C4-2B (cell line): ENCODE results near the gene DEAF1.

Experiments
- ZFX ChIP-seq: fragments of 450-650 bp; IDR thresholded peaks from 2 replicates; pipeline ENCODE4 v1.6.1; 2017
- TF ChIP-seq, protein P1 (sequence below): fragments of 450-650 bp; conservative IDR thresholded peaks from 2 replicates; pipeline ENCODE4 v1.5.1; 2017; ENCODE audit warnings: mild to moderate bottlenecking

DNA sequence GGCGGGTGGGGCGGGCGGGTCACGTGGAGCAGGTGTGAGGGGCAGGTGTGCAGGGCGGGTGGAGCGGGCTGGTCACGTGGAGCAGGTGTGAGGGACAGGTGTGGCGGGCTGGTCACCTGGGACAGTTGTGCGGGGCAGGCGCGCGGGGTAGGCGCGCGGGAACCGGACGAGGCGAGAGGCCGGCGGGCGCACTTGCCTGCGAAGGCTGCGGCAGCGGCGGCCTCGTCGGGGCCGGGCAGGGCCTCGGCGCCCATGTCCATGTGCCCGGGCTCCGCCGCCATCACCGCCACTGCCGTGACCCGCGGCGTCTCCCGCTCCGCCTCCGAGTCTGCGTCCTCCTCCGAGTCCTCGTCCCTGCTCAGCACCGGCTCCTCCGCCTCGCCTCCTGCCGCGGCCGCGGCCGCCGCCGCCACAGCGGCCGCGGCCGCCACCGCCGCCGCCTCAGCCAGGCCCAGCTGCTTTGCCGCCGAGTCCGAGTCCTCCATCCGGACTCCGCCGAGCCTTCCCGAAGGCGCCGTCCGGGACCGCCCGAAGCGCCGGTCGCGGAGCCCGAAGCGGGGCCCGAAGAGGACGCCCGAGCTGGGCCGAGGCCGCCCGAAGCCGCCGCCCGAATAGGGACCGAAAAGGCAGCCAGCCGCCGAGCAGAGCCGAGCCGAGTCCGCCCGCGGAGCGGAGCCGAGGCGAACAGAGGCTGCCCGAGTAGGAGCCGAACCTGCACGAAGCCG, at the start of gene DEAF1:
- TF ChIP-seq, protein P1, sequence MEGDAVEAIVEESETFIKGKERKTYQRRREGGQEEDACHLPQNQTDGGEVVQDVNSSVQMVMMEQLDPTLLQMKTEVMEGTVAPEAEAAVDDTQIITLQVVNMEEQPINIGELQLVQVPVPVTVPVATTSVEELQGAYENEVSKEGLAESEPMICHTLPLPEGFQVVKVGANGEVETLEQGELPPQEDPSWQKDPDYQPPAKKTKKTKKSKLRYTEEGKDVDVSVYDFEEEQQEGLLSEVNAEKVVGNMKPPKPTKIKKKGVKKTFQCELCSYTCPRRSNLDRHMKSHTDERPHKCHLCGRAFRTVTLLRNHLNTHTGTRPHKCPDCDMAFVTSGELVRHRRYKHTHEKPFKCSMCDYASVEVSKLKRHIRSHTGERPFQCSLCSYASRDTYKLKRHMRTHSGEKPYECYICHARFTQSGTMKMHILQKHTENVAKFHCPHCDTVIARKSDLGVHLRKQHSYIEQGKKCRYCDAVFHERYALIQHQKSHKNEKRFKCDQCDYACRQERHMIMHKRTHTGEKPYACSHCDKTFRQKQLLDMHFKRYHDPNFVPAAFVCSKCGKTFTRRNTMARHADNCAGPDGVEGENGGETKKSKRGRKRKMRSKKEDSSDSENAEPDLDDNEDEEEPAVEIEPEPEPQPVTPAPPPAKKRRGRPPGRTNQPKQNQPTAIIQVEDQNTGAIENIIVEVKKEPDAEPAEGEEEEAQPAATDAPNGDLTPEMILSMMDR, result no peak
- TF ChIP-seq ZFX, result no peak; the same call in 1 of the 2 replicates
